OCI-LY3 (cell line): Measurements from ENCODE around the gene TSPEAR.

Source experiments
- H2AFZ ChIP-seq: fragments of 200-600, 300-600 bp; shearing (Covaris generic); 2 replicates; pipeline ENCODE4 v1.6.0; 2014; ENCODE audit warnings: antibody characterized with exemption, low read depth, low read length
- H3K27ac ChIP-seq: fragments of 200-600, 300-600 bp; sonication (generic); 2 replicates; pipeline ENCODE4 v1.5.1; 2014; ENCODE audit warnings: mild to moderate bottlenecking, low read length, moderate library complexity, mixed read lengths
- H3K27me3 ChIP-seq: fragments of 200-600, 300-600 bp; sonication (generic); 2 replicates; pipeline ENCODE4 v1.6.1; 2014; ENCODE audit warnings: low read depth, low read length, mixed read lengths
- H3K36me3 ChIP-seq: fragments of 200-600, 300-600 bp; sonication (generic); replicated peaks from 2 replicates; pipeline ENCODE3; 2014; ENCODE audit warnings: low read depth, low read length, mixed read lengths
- H3K4me1 ChIP-seq: fragments of 300-600, 200-600 bp; sonication (generic); 2 replicates; pipeline ENCODE4 v1.6.1; 2014; ENCODE audit warnings: low read length, mixed read lengths
- H3K4me2 ChIP-seq: fragments of 200-600, 300-600 bp; sonication (generic); 2 replicates; pipeline ENCODE4 v1.6.1; 2014; ENCODE audit warnings: low read length, mixed read lengths
- H3K4me3 ChIP-seq: fragments of 300-600, 200-600 bp; sonication (generic); 2 replicates; pipeline ENCODE4 v1.5.1; 2014; ENCODE audit warnings: antibody characterized with exemption, mild to moderate bottlenecking, low read length, moderate library complexity
- H3K79me2 ChIP-seq: fragments of 300-600, 200-600 bp; shearing (Covaris generic); 2 replicates; pipeline ENCODE4 v1.6.1; 2014; ENCODE audit warnings: mild to moderate bottlenecking, low read length, mixed read lengths
- H3K9ac ChIP-seq: fragments of 300-600, 200-600 bp; shearing (Covaris generic); 2 replicates; pipeline ENCODE4 v1.6.0; 2014; ENCODE audit warnings: mild to moderate bottlenecking, low read length, moderate library complexity
- H3K9me3 ChIP-seq: fragments of 200-600, 300-600 bp; shearing (Covaris generic); 2 replicates; pipeline ENCODE4 v1.6.1; 2014; ENCODE audit warnings: low read length, mixed read lengths; ENCODE audit not compliant: insufficient read depth
- H4K20me1 ChIP-seq: fragments of 200-600, 300-600 bp; sonication (generic); 2 replicates; pipeline ENCODE4 v1.6.1; 2016; ENCODE audit warnings: low read length, mixed read lengths; ENCODE audit not compliant: insufficient read depth
- EZH2phosphoT487 ChIP-seq: fragments of 200-600 bp; shearing (Covaris generic); IDR thresholded peaks from 2 replicates; pipeline ENCODE4 v1.6.1; 2018; ENCODE audit warnings: antibody characterized with exemption, mixed run types, low read depth
- TF ChIP-seq, protein P1 (sequence below): fragments of 200-600, 300-600 bp; sonication (generic); IDR thresholded peaks from 2 replicates; pipeline ENCODE4 v1.5.1; 2014; ENCODE audit warnings: antibody characterized with exemption, low read length, low read depth

The TSPEAR gene

DNA sequence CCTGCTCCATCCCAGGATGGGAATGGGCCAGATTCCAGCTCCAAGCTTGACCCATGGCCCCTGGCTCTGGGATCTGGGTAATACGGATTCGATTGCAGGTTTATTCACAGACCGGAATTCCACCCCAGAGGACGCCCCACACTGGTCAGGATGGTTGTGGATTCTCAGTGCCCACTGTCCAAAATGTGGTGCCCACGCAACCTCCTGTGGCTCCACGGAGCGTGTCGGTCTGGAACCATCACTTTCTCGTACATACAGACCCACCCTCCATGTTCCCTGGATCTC is 203.0 kb downstream of the TSPEAR start:
- H3K27me3 ChIP-seq: no peaks in the 10 kb centered on the region; the same call in none of the 2 replicates
- peaks cover 3% of the 10 kb centered on the region; the same call in 1 of the 2 replicates for H3K4me1 ChIP-seq
- H4K20me1 ChIP-seq: no peaks in the 10 kb centered on the region
- no peak overlapping the region for H3K27ac ChIP-seq
- no peak overlapping the region for H2AFZ ChIP-seq
- no peak overlapping the region for H3K9ac ChIP-seq
- H3K79me2 ChIP-seq: no peaks in the 10 kb centered on the region
- TF ChIP-seq, protein P1, sequence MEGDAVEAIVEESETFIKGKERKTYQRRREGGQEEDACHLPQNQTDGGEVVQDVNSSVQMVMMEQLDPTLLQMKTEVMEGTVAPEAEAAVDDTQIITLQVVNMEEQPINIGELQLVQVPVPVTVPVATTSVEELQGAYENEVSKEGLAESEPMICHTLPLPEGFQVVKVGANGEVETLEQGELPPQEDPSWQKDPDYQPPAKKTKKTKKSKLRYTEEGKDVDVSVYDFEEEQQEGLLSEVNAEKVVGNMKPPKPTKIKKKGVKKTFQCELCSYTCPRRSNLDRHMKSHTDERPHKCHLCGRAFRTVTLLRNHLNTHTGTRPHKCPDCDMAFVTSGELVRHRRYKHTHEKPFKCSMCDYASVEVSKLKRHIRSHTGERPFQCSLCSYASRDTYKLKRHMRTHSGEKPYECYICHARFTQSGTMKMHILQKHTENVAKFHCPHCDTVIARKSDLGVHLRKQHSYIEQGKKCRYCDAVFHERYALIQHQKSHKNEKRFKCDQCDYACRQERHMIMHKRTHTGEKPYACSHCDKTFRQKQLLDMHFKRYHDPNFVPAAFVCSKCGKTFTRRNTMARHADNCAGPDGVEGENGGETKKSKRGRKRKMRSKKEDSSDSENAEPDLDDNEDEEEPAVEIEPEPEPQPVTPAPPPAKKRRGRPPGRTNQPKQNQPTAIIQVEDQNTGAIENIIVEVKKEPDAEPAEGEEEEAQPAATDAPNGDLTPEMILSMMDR: no peak
- TF ChIP-seq EZH2phosphoT487: no peak
- no peak overlapping the region for H3K4me2 ChIP-seq
- no peaks in the 10 kb centered on the region for H3K36me3 ChIP-seq
- no peak overlapping the region for H3K4me3 ChIP-seq
- H3K9me3 ChIP-seq: no peaks in the 10 kb centered on the region

DNA sequence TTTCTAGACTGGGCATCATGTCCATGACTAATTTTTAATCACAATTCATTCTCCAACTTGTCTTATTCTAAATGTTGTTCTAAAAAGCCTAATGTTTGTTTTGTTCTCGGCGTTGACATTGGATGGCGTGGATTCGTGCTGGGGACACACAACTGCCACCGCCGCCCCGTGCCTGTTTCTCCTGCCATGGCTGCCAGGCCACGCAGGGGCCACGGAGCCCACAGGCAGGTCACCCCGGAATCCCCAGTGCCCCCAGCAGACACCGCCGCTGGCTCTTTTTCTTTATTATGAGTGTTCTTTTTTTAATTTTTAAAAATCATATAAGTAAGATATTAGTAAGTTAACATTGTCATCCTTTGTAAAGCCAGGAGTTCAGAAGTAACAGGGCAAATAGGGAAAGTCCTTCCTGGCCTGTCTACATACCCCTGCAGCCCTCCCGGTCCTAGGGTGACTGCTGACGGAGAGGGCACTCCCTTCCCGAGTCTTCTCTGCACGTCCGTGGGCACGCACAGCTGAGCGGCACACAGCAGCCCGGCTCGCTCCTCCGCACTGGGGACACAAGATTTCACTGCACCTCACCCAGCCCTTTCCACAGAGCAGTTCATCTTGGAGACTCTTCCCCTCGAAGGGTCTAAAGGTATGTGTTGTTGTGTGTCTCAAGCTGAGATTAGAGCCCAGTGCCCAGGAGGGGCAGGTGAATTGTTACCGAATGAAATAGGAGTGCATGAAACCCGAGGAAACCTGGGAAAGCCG is 203.5 kb downstream of the TSPEAR start:
- Histone ChIP-seq H2AFZ (no peak overlapping the region), H4K20me1 (no peaks in the 10 kb centered on the region), H3K4me2 (no peak overlapping the region), H3K36me3 (no peaks in the 10 kb centered on the region), H3K27me3 (no peaks in the 10 kb centered on the region; the same call in none of the 2 replicates), H3K27ac (no peak overlapping the region), H3K9me3 (no peaks in the 10 kb centered on the region), H3K9ac (no peak overlapping the region), H3K4me3 (no peak overlapping the region), H3K4me1 (peaks cover 3% of the 10 kb centered on the region; the same call in 1 of the 2 replicates), H3K79me2 (no peaks in the 10 kb centered on the region)
- TF ChIP-seq, protein P1: no peak
- no peak for TF ChIP-seq EZH2phosphoT487

DNA sequence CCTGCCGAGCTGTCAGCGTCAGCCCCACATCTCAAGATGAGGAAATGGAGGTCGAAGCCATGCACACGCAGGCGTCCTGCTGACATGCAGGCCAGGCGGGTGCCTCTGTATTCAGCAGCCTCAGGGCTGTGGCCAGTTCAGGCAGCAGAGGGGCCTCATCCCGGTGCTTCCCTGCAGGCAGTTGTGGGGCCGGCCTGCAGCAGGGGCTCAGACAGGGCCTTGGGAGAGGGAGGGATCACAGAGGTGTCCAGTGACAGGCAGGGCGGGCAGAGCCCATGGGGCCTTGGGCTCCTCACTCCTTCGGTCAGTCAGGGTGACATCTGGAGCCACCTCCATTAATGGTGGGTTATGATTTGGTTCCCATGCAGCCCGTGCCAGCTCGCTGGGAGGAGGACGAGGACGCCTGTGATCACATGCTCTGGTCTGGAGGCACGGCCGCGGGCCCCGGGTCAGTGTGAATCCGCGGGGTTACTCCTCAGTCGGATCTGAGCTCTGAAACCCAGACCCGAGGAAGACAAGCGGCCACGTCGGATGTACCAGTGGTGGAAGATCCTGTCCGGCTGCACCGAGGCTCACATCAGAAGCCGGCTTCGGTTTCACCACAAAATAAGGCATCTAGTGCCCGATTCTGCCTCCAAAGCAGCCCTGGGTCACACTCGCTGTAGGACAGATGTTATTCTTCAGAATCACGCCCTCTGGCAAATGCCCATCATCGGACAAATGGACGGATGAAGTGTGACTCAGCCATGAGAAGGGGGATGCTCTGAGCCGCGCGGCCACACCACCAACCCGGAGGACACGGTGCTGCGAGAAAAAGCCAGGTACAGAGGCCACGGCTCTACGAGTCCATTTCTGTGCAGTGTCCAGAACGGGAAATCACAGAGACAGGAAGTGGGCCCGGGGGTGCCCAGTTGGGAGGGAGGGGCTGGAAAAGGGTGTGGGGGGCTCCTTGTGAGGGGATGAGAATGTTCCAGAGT is 204.8 kb downstream of the TSPEAR start:
- Histone ChIP-seq H3K79me2 (no peaks in the 10 kb centered on the region), H4K20me1 (no peaks in the 10 kb centered on the region), H3K9me3 (no peaks in the 10 kb centered on the region), H3K4me3 (no peak overlapping the region), H2AFZ (no peak overlapping the region), H3K27me3 (no peaks in the 10 kb centered on the region; the same call in 1 of the 2 replicates), H3K4me1 (peaks cover 3% of the 10 kb centered on the region; the same call in 1 of the 2 replicates), H3K9ac (no peak overlapping the region), H3K36me3 (no peaks in the 10 kb centered on the region), H3K4me2 (no peak overlapping the region), H3K27ac (no peak overlapping the region)
- TF ChIP-seq, protein P1: no peak
- no peak for TF ChIP-seq EZH2phosphoT487
